H9 (cell line): ENCODE results near the gene CEACAM20. TPM values are rescaled to one million over a fixed set of nuclear protein-coding genes. Genes with fewer than 3 reads are reported as not detected.

Experiments used
- DNase-seq: peaks from one replicate; pipeline ENCODE4 v3.0.0-alpha.2; 2017
- H2AFZ ChIP-seq: one replicate; pipeline ENCODE4 v1.6.1; 2013; ENCODE audit warnings: mild to moderate bottlenecking, low read length, control low read depth, moderate library complexity
- H2AK5ac ChIP-seq: 2 replicates; pipeline ENCODE4 v1.6.1; 2013; ENCODE audit warnings: low read length, control low read depth, mixed read lengths; ENCODE audit not compliant: insufficient read length
- H2BK120ac ChIP-seq: one replicate; pipeline ENCODE4 v1.6.1; 2013; ENCODE audit warnings: low read depth, mild to moderate bottlenecking, low read length, control low read depth, inconsistent platforms; ENCODE audit not compliant: poor library complexity, severe bottlenecking
- H2BK12ac ChIP-seq: 2 replicates; pipeline ENCODE4 v1.6.1; 2013; ENCODE audit warnings: low read length, control low read depth, mixed read lengths, low read depth; ENCODE audit not compliant: insufficient read length
- H2BK15ac ChIP-seq: 2 replicates; pipeline ENCODE4 v1.6.1; 2013; ENCODE audit warnings: low read depth, low read length, control low read depth
- H2BK20ac ChIP-seq: one replicate; pipeline ENCODE4 v1.6.1; 2013; ENCODE audit warnings: low read depth, mild to moderate bottlenecking, low read length, control low read depth, inconsistent platforms; ENCODE audit not compliant: poor library complexity, severe bottlenecking
- H2BK5ac ChIP-seq: 2 replicates; pipeline ENCODE4 v1.6.1; 2013; ENCODE audit warnings: low read length, control low read depth, mixed read lengths; ENCODE audit not compliant: insufficient read length
- H3K14ac ChIP-seq: 2 replicates; pipeline ENCODE4 v1.6.1; 2013; ENCODE audit warnings: low read length, control low read depth; ENCODE audit not compliant: insufficient read depth
- H3K18ac ChIP-seq: 2 replicates; pipeline ENCODE4 v1.6.1; 2013; ENCODE audit warnings: low read depth, mild to moderate bottlenecking, mixed read lengths, low read length, control low read depth; ENCODE audit not compliant: insufficient read length
- H3K23ac ChIP-seq: 2 replicates; pipeline ENCODE4 v1.6.1; 2013; ENCODE audit warnings: low read length, control low read depth, mixed read lengths, low read depth; ENCODE audit not compliant: insufficient read length
- H3K23me2 ChIP-seq: 2 replicates; pipeline ENCODE4 v1.6.1; 2013; ENCODE audit warnings: low read depth, mild to moderate bottlenecking, mixed read lengths, low read length, control low read depth; ENCODE audit not compliant: insufficient read length, poor library complexity, severe bottlenecking
- H3K27ac ChIP-seq: 2 replicates; pipeline ENCODE4 v1.5.1; 2013; ENCODE audit warnings: low read length, control low read depth, mixed read lengths, low read depth; ENCODE audit not compliant: insufficient read length
- H3K27me3 ChIP-seq: 2 replicates; pipeline ENCODE4 v1.6.1; 2013; ENCODE audit warnings: low read length, control low read depth, inconsistent platforms; ENCODE audit not compliant: insufficient read depth
- H3K4ac ChIP-seq: 2 replicates; pipeline ENCODE4 v1.6.1; 2013; ENCODE audit warnings: low read depth, mild to moderate bottlenecking, control low read depth, inconsistent platforms, low read length, moderate library complexity
- H3K4me1 ChIP-seq: 2 replicates; pipeline ENCODE4 v1.6.1; 2013; ENCODE audit warnings: low read length, control low read depth, inconsistent platforms; ENCODE audit not compliant: insufficient read depth
- H3K4me2 ChIP-seq: 2 replicates; pipeline ENCODE4 v1.6.1; 2013; ENCODE audit warnings: low read length, control low read depth, mixed read lengths; ENCODE audit not compliant: insufficient read length, insufficient read depth
- H3K56ac ChIP-seq: 2 replicates; pipeline ENCODE4 v1.6.1; 2013; ENCODE audit warnings: low read depth, mild to moderate bottlenecking, mixed read lengths, low read length, control low read depth; ENCODE audit not compliant: insufficient read length
- H3K79me1 ChIP-seq: 2 replicates; pipeline ENCODE4 v1.6.1; 2013; ENCODE audit warnings: low read depth, mild to moderate bottlenecking, moderate library complexity, low read length, control low read depth, inconsistent platforms; ENCODE audit not compliant: insufficient read depth, poor library complexity, severe bottlenecking
- H3K79me2 ChIP-seq: 2 replicates; pipeline ENCODE4 v1.6.1; 2013; ENCODE audit warnings: low read length, control low read depth, inconsistent platforms; ENCODE audit not compliant: insufficient read depth
- H3K9ac ChIP-seq: 2 replicates; pipeline ENCODE4 v1.6.1; 2013; ENCODE audit warnings: low read length, control low read depth, mixed read lengths; ENCODE audit not compliant: insufficient read length; ENCODE audit errors: extremely low read depth
- H3K9me3 ChIP-seq: one replicate; pipeline ENCODE4 v1.6.1; 2013; ENCODE audit warnings: low read depth, low read length, inconsistent platforms; ENCODE audit not compliant: control insufficient read depth
- H3T11ph ChIP-seq: one replicate; pipeline ENCODE4 v1.6.1; 2013; ENCODE audit warnings: mild to moderate bottlenecking, low read length, control low read depth, inconsistent platforms
- H4K20me1 ChIP-seq: one replicate; pipeline ENCODE4 v1.6.1; 2013; ENCODE audit not compliant: control insufficient read depth, insufficient read length, insufficient read depth
- H4K5ac ChIP-seq: 2 replicates; pipeline ENCODE4 v1.6.1; 2013; ENCODE audit warnings: low read depth, mild to moderate bottlenecking, mixed read lengths, low read length, control low read depth; ENCODE audit not compliant: insufficient read length
- H4K8ac ChIP-seq: replicated peaks from 2 replicates; pipeline ENCODE4 v1.6.1; 2013; ENCODE audit warnings: low read length, control low read depth, mixed read lengths, low read depth; ENCODE audit not compliant: insufficient read length
- H4K91ac ChIP-seq: 2 replicates; pipeline ENCODE4 v1.6.1; 2013; ENCODE audit warnings: low read depth, mild to moderate bottlenecking, moderate library complexity, mixed read lengths, low read length, control low read depth; ENCODE audit not compliant: insufficient read length
- H3K27ac Mint-ChIP-seq, 3 experiments: 2 replicates in 2 of 3; 3 replicates in 1 of 3; pipeline ENCODE4 v1.8.0; 2020 to 2021; ENCODE audit warnings: mixed read lengths in 3 of 3, mild to moderate bottlenecking in 1 of 3, moderate library complexity in 1 of 3
- H3K27me3 Mint-ChIP-seq: 2 replicates; pipeline ENCODE4 v1.8.0; 2021; ENCODE audit warnings: low read depth, mild to moderate bottlenecking, moderate library complexity, mixed read lengths
- H3K36me3 Mint-ChIP-seq, 3 experiments: 2 replicates in 2 of 3; 3 replicates in 1 of 3; pipeline ENCODE4 v1.8.0; 2020 to 2021; ENCODE audit warnings: low read depth in 3 of 3, mixed read lengths in 3 of 3; ENCODE audit not compliant: insufficient read depth in 1 of 3
- H3K4me1 Mint-ChIP-seq, 2 experiments: 2 replicates each; pipeline ENCODE4 v1.8.0; 2020; ENCODE audit warnings: mixed read lengths in 2 of 2
- H3K4me3 Mint-ChIP-seq, 2 experiments: 2 replicates in 1 of 2; 3 replicates in 1 of 2; pipeline ENCODE4 v1.8.0; 2020 to 2021; ENCODE audit warnings: mild to moderate bottlenecking in 2 of 2, mixed read lengths in 2 of 2, moderate library complexity in 1 of 2
- H3K9me3 Mint-ChIP-seq, 2 experiments: 2 replicates in 1 of 2; 3 replicates in 1 of 2; pipeline ENCODE4 v1.8.0; 2020; ENCODE audit warnings: mild to moderate bottlenecking in 2 of 2, mixed read lengths in 2 of 2, moderate library complexity in 1 of 2
- CTCF ChIP-seq: fragments of 200-600 bp; sonication (generic); conservative IDR thresholded peaks from 3 replicates; pipeline ENCODE4 v1.8.0; 2021; ENCODE audit warnings: antibody characterized with exemption, mild to moderate bottlenecking
- WGBS: extraction: QIAGEN DNeasy Blood & Tissue Kit; methylation state at CpG from one replicate; pipeline ENCODE4 v1.1.7; 2013; ENCODE audit warnings: missing lambda C conversion rate, low lambda C conversion rate, mixed read lengths; ENCODE audit not compliant: insufficient read length; ENCODE audit errors: extremely low coverage; 5-methylcytosine and 5-hydroxymethylcytosine counted together
- total RNA-seq: library from RNA; stranded (reverse); gene quantifications from 2 replicates; pipeline ENCODE4 v1.2.1, GENCODE V29; 2021

The CEACAM20 gene
- total RNA-seq, 1 experiment from 2014 or later: not detected

- Histone ChIP-seq H3K4me2 (no peak overlapping the region), H3K9me3 (no peaks in the 10 kb centered on the region), H4K8ac (no peak overlapping the region), H3K14ac (no peak overlapping the region), H3K4ac (no peak overlapping the region), H3K27ac (no peak overlapping the region), H3K23me2 (no peaks in the 10 kb centered on the region), H2BK12ac (no peak overlapping the region), H2BK5ac (no peak overlapping the region), H2BK15ac (no peak overlapping the region), H2BK120ac (no peak overlapping the region), H4K5ac (no peak overlapping the region), H3K4me1 (no peaks in the 10 kb centered on the region), H3T11ph (no peak overlapping the region), H3K79me1 (no peaks in the 10 kb centered on the region), H3K56ac (no peak overlapping the region), H4K91ac (no peak overlapping the region), H3K79me2 (no peaks in the 10 kb centered on the region), H3K18ac (no peak overlapping the region), H3K27me3 (no peaks in the 10 kb centered on the region), H2AK5ac (no peak overlapping the region), H3K23ac (no peak overlapping the region), H3K9ac (no peak overlapping the region), H2BK20ac (no peak overlapping the region), H2AFZ (no peak overlapping the region), H4K20me1 (no peaks in the 10 kb centered on the region)
- Mint-ChIP-seq H3K27me3 (peaks cover 5% of the 10 kb centered on the region; the same call in 1 of the 2 replicates), H3K27ac (no peak overlapping the region; a peak in 1 of 7 replicates), H3K4me3 (no peak overlapping the region; a peak in 1 of 5 replicates), H3K36me3 (no peaks in the 10 kb centered on the region), H3K9me3 (no peaks in the 10 kb centered on the region), H3K4me1 (peaks cover 0 to 6% of the 10 kb centered on the region in 2 experiments; a peak in 1 of 4 replicates)
- no peak for DNase-seq
- TF ChIP-seq CTCF: no peak
- WGBS: no CpG with 5 or more reads among the region's 5 CpGs
Observed at GRCh38 chr19:44571830-44572580, 42.5 kb upstream of the CEACAM20 start.
